HG02970 (cell line): ENCODE data around the gene TMC4.

Experiments used
- ATAC-seq: cut with Tn5 transposase; IDR thresholded peaks from one replicate; pipeline ENCODE4 v1.9.1; 2021; ENCODE audit warnings: mild to moderate bottlenecking, moderate library complexity, moderate number of reproducible peaks; ENCODE audit not compliant: unreplicated experiment, low FRiP score

Gene TMC4

GRCh38 chr19:54136086-54136863 lies 36.7 kb downstream of the TMC4 start:
- ATAC-seq = no peak

DNA sequence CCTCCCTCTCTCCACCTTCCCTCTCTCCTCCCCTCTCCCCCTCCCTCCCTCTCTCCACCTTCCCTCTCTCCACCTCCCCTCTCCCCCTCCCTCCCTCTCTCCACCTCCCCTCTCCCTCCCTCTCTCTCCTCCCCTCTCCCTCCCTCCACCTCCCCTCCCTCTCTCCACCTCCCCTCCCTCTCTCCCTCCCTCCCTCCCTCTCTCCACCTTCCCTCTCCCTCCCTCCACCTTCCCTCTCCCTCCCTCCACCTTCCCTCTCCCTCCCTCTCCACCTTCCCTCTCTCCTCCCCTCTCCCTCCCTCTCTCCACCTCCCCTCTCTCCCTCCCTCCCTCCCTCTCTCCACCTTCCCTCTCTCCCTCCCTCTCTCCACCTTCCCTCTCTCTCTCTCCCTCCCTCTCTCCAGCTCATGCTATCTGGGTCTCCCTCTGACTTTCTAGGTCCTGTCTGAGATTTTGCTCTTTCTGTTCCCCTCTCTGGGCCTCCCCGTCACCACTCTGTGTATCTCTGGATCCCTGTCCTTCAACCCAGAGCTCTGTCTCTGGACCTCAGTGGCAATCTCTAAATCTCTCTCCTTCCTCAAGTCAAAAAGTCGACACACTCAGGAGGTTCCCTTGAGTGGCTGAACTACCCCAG lies 38.9 kb downstream of the TMC4 start:
- ATAC-seq = no peak

DNA sequence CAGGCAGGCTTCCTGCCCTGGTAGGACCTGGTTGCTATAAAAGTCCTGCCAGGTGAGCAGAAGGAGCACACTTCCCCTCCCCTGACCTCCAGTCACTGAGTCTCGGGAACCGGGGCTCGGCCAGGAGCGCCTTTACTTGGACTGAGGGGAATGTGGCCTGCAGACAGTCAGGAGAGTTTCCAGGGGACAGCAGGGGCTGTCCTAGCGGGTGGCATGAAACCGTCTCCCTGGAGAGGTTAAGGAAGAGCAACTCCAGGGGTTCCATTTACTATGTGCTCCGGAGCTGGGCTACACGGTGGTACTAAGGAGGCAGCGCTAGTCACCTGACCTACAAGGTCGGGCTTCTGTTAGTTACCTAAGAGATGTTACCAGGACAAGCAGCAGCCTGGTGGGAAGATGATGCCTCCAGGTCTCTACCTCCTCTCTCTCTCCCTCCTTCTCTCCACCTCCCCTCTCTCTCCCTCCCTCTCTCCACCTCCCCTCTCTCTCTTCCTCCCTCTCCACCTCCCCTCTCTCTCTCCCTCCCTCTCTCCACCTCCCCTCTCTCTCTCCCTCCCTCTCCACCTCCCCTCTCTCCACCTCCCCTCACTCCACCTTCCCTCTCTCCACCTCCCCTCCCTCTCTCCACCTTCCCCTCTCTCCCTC lies 39.5 kb downstream of the TMC4 start:
- ATAC-seq = no peak

DNA sequence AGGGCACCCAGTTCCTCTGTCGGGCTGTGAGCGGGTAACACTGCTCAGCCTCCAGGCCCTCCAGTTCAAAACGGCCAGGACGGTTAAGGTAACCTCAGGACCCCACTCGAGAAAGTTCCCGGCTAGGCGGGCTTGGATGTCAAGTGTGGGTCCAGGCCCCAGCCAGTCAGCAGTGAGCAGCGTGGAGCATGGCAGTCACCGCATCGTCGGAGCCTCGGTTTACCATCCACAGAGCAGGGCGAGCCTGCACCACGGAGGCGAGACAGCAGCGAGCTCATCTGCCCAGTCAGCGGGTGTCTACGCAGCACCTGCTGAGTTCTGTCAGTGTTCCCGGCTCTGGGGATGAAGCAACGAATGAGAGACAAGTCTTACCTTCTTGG lies 43.4 kb downstream of the TMC4 start:
- no peak for ATAC-seq

DNA sequence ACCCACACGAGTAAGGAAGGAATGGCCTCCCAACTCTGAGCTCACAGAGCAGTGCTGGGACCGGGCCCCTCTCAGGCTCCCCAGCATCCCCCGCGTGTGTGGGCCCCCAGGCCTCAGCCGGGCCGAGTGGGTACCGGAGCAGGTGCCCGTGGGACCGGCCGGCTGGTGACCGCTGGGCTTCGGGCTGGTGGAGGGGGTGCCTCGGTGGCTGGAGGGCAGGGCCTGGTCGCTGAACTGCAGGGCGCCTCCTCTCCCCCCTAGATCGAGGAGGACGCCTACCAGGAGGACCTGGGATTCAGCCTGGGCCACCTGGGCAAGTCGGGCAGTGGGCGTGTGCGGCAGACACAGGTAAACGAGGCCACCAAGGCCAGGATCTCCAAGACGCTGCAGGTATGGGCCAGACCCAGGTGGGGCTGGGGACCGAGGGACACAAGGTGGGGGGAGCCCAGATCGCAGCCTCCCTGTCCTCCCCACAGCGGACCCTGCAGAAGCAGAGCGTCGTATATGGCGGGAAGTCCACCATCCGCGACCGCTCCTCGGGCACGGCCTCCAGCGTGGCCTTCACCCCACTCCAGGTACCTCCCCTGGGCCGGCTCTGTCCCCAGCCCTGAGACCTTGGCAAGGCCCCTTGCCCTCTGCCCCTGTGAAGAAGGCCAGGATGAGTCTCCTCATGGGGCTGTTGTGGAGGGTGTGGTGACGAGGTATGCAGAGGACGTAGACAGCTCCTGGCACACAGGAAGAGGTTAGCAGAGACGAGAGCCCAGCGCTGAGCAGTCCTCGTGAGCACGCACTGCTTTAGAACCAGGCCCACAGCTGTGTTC lies 44.0 kb downstream of the TMC4 start:
- ATAC-seq = no peak

DNA sequence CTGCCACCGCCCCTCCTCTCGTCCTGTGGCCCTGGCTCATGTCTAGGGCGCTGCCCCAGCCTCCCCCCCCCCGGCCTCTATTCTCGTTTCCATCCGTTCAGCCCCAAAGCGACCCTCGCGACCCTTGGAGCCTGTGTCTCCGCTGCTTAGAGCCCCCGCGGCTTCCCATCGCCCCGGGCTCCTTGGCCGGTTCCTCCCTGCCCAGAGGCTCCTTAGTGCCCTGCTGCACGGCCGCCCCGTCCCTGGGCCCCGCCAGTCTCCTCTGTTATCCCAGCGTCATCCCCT lies 44.6 kb downstream of the TMC4 start:
- no peak for ATAC-seq

DNA sequence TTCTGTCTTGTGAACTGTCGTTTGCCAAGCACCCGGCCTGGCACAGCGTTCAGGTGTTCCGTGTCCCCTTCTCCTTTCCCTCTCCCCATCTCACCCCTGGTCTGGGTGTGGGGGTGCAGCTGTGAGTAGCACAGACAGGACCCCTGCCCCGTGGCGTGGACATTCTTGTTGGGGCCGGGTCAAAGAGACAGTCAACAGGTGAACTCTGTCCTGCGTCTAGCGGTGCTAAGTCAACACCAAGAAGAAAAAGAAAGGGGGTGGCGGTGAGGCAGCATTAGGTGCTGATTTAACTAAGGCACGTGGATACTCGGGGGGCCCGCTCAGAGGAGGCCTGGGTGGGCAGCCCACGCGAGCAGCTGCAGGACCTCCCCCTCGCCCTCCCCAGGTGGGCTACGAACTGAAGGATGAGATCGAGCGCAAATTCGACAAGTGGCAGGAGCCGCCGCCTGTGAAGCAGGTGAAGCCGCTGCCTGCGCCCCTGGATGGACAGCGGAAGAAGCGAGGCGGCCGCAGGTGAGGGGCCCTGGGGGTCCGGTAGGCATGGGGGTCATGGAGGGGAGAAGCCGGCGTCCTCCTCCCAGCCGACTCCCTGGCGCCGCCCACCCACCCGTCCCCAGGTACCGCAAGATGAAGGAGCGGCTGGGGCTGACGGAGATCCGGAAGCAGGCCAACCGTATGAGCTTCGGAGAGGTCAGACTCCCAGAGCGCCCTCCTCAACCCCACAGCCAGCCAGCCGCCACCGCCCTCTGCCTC lies 45.1 kb downstream of the TMC4 start:
- no peak for ATAC-seq

GRCh38 chr19:54125713-54126112 lies 47.2 kb downstream of the TMC4 start:
- ATAC-seq = no peak

- ATAC-seq = no peak
These were observed 48.6 kb downstream of the TMC4 start for GRCh38 chr19:54124393-54124792.

- no peak for ATAC-seq
These were observed 49.3 kb downstream of the TMC4 start for GRCh38 chr19:54123682-54124081.

- ATAC-seq = no peak
These were observed 51.7 kb downstream of the TMC4 start for GRCh38 chr19:54121259-54121658.

GRCh38 chr19:54115109-54116063 lies 57.6 kb downstream of the TMC4 start, which contains the start of the genes PRPF31 and TFPT:
Gene PRPF31 (plus strand): TSS chr19:54115754. CDS start chr19:54118279, 2,525 bp downstream.
Gene TFPT (minus strand): TSS chr19:54115657. CDS start chr19:54115269, 388 bp downstream.
- peak; percentile 80 for ATAC-seq

- no peak for ATAC-seq
These were observed 58.4 kb downstream of the TMC4 start for GRCh38 chr19:54114340-54115108.
